Choroid plexus epithelial cell (primary cell): Measurements from ENCODE around the gene PLEKHG3.

Source experiments
- DNase-seq: peaks from one replicate; pipeline ENCODE4 v3.0.0-alpha.2; 2010; ENCODE audit warnings: low read depth
- H3K4me3 ChIP-seq: 2 replicates; pipeline ENCODE4 v1.5.1; 2011; ENCODE audit warnings: low read depth, mild to moderate bottlenecking, control low read depth, low read length, moderate library complexity
- TF ChIP-seq, protein P1 (sequence below): conservative IDR thresholded peaks from 2 replicates; pipeline ENCODE4 v1.5.1; 2011; ENCODE audit warnings: low read depth, mild to moderate bottlenecking, control low read depth, inconsistent platforms, low read length, moderate library complexity

PLEKHG3 gene

DNA sequence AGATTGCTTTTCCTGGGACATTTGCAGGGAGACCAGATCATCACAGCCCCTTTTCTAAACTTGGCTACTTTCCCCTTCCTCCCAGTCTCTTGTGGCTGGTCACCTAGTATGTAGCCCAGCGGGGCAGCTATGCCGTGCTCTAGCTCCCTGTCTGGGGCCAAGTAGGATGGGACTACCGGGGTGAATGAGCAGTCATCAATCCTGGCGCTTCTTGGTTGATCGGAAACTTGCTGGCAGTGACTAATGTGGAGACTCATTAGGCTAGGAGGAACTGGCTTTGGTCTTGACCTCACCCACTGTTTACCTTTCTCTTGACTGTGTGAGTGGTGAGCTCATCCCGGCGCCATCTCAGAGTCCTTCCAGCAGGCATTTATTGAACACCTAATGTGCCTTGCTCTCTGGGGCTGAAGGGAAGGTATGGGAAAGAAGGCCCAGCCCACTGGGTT lies 15.9 kb downstream of the PLEKHG3 start:
- TF ChIP-seq, protein P1, sequence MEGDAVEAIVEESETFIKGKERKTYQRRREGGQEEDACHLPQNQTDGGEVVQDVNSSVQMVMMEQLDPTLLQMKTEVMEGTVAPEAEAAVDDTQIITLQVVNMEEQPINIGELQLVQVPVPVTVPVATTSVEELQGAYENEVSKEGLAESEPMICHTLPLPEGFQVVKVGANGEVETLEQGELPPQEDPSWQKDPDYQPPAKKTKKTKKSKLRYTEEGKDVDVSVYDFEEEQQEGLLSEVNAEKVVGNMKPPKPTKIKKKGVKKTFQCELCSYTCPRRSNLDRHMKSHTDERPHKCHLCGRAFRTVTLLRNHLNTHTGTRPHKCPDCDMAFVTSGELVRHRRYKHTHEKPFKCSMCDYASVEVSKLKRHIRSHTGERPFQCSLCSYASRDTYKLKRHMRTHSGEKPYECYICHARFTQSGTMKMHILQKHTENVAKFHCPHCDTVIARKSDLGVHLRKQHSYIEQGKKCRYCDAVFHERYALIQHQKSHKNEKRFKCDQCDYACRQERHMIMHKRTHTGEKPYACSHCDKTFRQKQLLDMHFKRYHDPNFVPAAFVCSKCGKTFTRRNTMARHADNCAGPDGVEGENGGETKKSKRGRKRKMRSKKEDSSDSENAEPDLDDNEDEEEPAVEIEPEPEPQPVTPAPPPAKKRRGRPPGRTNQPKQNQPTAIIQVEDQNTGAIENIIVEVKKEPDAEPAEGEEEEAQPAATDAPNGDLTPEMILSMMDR, result no peak
- DNase-seq, result peak; percentile 83
- no peak overlapping the region for H3K4me3 ChIP-seq

DNA sequence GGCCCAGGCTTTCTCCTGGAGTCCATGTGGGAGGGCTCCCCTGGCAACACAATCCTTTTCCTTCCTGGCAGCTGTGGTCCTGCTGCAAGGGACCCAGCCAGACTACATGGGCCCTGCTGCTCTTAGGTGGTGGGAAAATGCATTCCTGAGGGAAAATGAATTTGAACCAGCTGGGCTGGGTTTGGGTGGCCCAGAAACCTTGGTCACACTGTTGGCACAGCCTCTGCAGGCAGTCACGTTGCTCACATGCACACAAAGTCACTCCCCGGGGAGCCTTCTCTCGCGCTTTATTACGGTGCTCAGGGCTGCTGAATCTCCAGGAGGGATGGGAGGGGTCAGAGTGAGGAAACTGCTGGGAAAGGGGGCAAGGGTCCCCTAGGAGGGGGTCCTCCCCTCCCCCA lies 17.2 kb downstream of the PLEKHG3 start:
- TF ChIP-seq, protein P1, result no peak
- DNase-seq, result peak; percentile 76
- H3K4me3 ChIP-seq, result no peak overlapping the region

DNA sequence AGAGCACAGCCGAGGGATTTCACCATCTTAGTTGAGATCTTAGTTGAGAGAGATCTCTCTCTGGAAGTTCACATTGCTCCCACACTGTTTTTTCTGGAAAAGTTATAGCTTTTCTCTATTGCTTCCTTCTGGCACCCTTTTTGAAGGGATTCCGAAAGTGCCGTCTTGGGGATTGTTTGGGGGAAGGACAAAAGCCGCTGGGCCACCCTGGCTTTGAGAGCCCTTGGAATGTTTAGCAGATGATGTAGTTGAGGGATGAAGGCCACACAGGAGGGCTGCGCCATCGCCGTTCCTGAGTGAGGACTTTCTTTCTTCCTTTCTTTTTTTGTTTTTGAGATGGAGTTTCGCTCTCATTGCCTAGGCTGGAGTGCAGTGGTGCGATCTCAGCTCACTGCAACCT lies 17.7 kb downstream of the PLEKHG3 start:
- no peak overlapping the region for H3K4me3 ChIP-seq
- TF ChIP-seq, protein P1, result no peak
- no peak for DNase-seq

DNA sequence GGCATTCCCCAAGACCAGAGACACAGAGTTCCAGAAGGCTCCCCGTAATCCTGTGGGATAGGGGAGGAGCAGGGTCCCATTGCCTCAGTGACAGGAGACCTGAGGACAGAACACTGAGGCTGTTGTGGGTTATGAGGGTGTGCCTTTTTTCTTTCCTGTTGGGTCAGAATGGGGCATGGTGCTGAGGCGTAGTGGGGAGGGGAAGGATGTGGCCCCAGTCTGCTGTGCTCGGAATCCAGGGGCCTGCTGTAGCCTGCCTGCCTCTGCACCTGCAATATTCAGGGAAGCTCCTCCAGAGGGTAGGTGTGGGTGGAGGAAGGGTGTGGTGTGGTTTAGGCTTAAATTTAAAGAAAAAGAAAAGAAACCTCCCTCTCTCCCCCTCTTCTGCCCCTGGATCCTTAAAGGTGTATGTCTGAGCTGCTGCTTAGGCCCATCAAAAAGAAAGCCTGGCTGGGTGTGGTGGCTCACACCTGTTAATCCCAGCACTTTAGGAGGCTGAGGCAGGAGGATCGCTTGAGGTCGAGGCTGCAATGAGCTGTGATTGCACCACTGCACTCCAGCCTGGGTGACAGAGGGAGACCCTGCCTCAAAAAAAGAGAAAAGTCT lies 18.7 kb downstream of the PLEKHG3 start:
- TF ChIP-seq, protein P1, result no peak
- H3K4me3 ChIP-seq, result no peak overlapping the region
- no peak for DNase-seq

DNA sequence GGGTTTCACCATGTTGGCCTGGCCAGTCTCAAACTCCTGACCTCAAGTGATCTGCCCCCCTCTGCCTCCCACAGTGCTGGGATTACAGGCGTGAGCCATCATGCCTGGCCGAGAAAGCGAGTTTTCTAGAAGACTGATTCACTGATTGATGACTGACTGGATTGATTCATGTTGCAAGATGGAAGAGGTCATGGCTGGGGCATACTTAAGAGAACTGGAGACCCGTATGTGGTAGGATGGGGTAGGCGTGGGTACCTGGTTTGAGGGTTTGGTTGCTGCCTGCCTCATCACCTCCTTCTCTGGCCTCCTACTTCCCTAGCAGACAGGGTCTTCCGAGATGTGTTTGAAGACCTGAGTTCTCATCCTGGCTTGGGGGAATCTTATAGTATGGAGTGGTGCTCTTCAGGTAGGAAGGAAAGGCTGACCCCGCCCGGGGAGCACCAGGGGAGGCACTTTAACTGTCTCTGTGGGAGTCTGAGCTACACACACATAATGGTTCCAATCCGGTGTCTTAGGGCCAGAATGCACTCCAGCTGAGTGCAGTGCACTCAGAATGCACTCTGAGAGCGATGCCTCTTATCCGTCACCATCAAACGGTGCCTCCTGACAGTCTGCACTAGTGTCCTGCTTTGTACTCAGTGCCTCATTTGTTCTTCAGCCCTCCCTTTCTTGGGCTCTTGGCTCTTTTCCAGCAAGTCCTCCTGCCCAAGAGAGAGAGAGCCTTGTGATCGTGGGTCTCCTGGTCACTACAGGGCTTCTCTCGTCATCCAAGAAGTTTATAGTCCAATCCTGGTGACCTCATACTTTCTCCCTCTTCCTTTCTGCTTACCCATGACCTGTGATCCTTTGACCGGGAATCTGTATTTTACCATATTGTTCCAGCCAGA lies 19.7 kb downstream of the PLEKHG3 start:
- no peak for DNase-seq
- TF ChIP-seq, protein P1, result no peak
- H3K4me3 ChIP-seq, result no peak overlapping the region

DNA sequence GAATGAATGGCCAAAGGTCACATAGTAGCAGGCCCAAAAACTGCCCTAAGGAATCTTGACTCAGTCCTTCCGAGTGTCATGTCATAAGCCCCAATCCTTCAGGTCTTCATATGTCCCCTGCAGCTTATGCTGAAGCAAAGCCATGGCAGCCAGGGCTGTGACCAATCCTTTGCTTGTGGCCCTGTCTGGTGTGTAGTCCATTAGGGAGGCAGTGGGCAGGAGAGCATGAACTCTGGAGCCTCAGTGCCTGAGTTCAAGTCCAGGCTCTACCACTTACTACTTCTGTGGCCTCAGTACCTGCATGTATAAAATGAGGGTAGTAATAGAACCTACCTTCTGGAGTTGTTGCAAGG lies 20.3 kb downstream of the PLEKHG3 start:
- H3K4me3 ChIP-seq, result no peak overlapping the region
- TF ChIP-seq, protein P1, result no peak

More for the DNA sequence above, 20.3 kb downstream of the PLEKHG3 start:
- no peak for DNase-seq
